Measurements from ENCODE around the gene TBCK. TPM values are rescaled to one million over a fixed set of nuclear protein-coding genes. Genes with fewer than 3 reads are reported as not detected.

Gene TBCK
- total RNA-seq, 4 donors from 2014 or later = 15.6 to 29.9 (median 21.8) TPM

DNA sequence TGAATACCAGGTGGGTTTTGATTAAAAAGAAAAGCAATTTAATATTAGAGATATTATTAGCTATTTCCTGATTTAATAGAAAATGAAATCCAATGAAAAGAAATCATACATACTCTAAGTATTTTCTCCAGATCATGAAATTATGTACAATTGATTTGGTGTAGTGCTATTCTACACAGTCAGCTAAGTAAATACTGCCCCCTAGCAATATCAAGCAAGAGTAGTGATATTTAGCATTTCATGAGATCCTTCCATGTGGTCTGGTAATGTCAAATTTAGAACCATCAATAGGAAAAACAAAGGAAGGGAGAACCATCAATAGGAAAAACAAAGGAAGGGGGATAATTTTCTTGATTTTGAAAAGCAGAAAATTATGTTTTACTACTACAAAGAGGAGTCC is 114.6 kb downstream of the TBCK start:
- no peak for DNase-seq (ENCODE audit: low spot score in 2 of 2)
- intact Hi-C loops (cut with DNase I; ENCODE audit: low total_unique reads) = no loop called here
- H3K4me3 ChIP-seq (ENCODE audit: low read depth, poor library complexity, severe bottlenecking) = no peak overlapping the region
- TF ChIP-seq CTCF (IDR thresholded peaks at IDR 0.05) (no peak), POLR2A (IDR thresholded peaks at IDR 0.05) (no peak)

DNA sequence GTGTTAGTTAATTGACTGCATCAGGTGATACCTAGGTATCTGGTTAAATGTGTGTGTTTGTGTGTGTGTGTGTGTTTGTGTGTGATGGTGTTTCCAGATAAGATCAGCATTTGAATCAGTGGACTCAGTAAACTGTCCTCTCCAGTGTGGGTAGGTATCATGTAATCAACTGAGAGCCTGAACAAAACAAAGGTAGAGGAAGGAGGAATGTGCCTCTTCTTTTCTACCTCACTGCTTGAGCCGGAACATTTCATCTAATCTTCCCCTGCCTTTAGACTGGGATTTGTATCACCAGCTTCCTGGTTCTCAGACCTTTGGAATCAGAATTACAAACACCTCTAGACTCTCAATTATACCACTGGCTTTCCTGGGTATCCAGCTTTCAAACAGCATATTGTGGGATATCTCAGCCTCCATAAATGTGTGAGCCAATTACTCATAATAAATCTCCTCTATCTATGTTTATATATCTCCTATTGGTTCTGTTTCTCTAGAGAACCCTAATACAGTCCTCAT is 120.5 kb downstream of the TBCK start:
- 100% methylated on average over 1 of the region's 1 CpG for WGBS, 2 donors
- DNase-seq (ENCODE audit: low spot score in 2 of 2) = no peak
- no peak overlapping the region for H3K4me3 ChIP-seq (ENCODE audit: low read depth, poor library complexity, severe bottlenecking)
- no peak for TF ChIP-seq CTCF (IDR thresholded peaks at IDR 0.05)
- no peak for TF ChIP-seq POLR2A (IDR thresholded peaks at IDR 0.05)
- intact Hi-C loops (cut with DNase I; ENCODE audit: low total_unique reads) = no loop called here

DNA sequence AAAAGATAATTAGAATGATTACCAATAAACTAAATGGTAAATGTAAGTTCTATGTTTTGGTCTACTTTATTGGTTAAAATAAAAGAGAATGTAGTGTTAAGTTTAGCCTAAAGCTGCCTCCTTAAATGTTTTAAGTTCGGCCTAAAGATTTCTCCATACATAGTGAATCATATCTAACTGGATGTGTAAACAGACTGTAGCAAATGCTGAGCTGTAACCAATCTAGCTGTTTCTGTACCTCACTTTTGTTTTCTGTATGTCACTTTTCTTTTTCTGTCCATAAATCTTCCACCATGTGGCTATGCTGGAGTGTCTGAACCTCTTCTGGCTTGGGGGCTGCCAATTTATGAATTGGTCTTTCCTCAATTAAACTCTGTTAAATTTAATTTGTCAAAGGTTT is 121.2 kb downstream of the TBCK start:
- intact Hi-C loops (cut with DNase I; ENCODE audit: low total_unique reads) = loop anchor here (5.0 kb wide), 1 partner anchor 1452 kb away; no protein-coding TSS in a partner anchor
- 92 to 100% methylated on average over 1 of the region's 1 CpG for WGBS, 2 donors
- no peak for TF ChIP-seq POLR2A (IDR thresholded peaks at IDR 0.05)
- no peak for TF ChIP-seq CTCF (IDR thresholded peaks at IDR 0.05)
- no peak overlapping the region for H3K4me3 ChIP-seq (ENCODE audit: low read depth, poor library complexity, severe bottlenecking)
- no peak for DNase-seq (ENCODE audit: low spot score in 2 of 2)

GRCh38 chr4:106192131-106192530 is 123.9 kb downstream of the TBCK start:
- no peak for DNase-seq (ENCODE audit: low spot score in 2 of 2)
- no peak for TF ChIP-seq CTCF (IDR thresholded peaks at IDR 0.05)
- no peak for TF ChIP-seq POLR2A (IDR thresholded peaks at IDR 0.05)
- 96 to 99% methylated on average over 1 of the region's 1 CpG for WGBS, 2 donors
- intact Hi-C loops (cut with DNase I; ENCODE audit: low total_unique reads) = loop anchor here (5.0 kb wide), 1 partner anchor 1450 kb away; no protein-coding TSS in a partner anchor
- no peak overlapping the region for H3K4me3 ChIP-seq (ENCODE audit: low read depth, poor library complexity, severe bottlenecking)

DNA sequence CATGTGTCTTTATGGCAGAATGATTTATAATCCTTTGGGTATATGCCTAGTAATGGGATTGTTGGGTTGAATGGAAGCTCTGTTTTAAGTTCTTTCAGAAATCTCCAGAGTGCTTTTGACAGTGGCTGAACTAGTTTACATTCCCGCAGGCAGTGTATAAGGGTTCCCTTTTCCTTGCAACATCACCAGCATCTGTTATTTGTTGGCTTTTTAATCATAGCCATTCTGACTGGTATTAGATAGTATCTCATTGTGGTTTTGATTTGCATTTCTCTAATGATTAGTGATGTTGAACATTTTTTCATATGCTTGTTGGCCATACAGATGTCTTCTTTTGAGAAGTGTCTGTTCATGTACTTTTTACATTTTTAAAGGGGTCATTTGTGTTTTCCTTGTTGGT is 129.8 kb downstream of the TBCK start:
- 87 to 100% methylated on average over 1 of the region's 1 CpG for WGBS, 2 donors
- H3K4me3 ChIP-seq (ENCODE audit: low read depth, poor library complexity, severe bottlenecking) = no peak overlapping the region
- DNase-seq (ENCODE audit: low spot score in 2 of 2) = no peak
- intact Hi-C loops (cut with DNase I; ENCODE audit: low total_unique reads) = no loop called here
- TF ChIP-seq CTCF (IDR thresholded peaks at IDR 0.05) = no peak
- no peak for TF ChIP-seq POLR2A (IDR thresholded peaks at IDR 0.05)

DNA sequence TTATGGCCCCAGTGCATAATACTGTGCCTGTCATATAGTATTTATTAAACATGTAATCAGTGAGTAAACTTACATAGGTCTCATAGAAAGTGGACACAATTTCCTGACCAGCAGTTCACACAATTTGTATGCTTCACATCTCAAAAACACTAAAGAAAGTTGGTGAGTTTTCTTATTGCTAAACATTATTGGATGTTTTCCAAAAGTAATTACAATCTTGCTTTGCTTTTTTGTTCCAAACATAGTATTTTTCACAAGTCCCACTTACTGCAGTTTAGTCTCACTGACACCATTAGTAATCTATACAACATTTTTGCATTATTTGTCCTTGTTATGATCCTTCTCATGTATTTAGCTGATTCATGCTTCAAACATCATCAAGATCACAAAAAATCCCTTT is 132.5 kb downstream of the TBCK start:
- TF ChIP-seq POLR2A (IDR thresholded peaks at IDR 0.05) = no peak
- TF ChIP-seq CTCF (IDR thresholded peaks at IDR 0.05) = no peak
- intact Hi-C loops (cut with DNase I; ENCODE audit: low total_unique reads) = no loop called here
- DNase-seq (ENCODE audit: low spot score in 2 of 2) = no peak
- no peak overlapping the region for H3K4me3 ChIP-seq (ENCODE audit: low read depth, poor library complexity, severe bottlenecking)

All from lower leg skin (tissue), 4 donors.